Thyroid gland (tissue), 4 donors: ENCODE measurements around the gene ID3.

Source experiments
- CTCF ChIP-seq, 6 experiments: fragments of 200-600 bp in 3 of 6; fragments of 450-650 bp in 3 of 6; sonication (generic) in 3 of 6; IDR thresholded peaks; one replicate each; pipeline ENCODE4 v1.5.1; 2016 to 2019; ENCODE audit warnings: antibody characterized with exemption in 6 of 6, mild to moderate bottlenecking in 2 of 6, inconsistent platforms in 1 of 6, moderate library complexity in 1 of 6
- POLR2A ChIP-seq, 2 donors: fragments of 450-650 bp; IDR thresholded peaks; one replicate each; pipeline ENCODE4 v1.6.1; 2017; ENCODE audit warnings: antibody characterized with exemption in 2 of 2, mild to moderate bottlenecking in 2 of 2, moderate library complexity in 1 of 2

GRCh38 chr1:23570001-23570691, 10.8 kb upstream of the ID3 start:
- TF ChIP-seq CTCF (IDR thresholded peaks at IDR 0.05), result no peak
- TF ChIP-seq POLR2A (IDR thresholded peaks at IDR 0.05), result no peak
